ENCODE data around the gene COL6A2. TPM values are rescaled to one million over a fixed set of nuclear protein-coding genes. Genes with fewer than 3 reads are reported as not detected.

The COL6A2 gene
- total and polyA plus RNA-seq, 2 experiments from 2014 or later, result 650 to 1,939 TPM

DNA sequence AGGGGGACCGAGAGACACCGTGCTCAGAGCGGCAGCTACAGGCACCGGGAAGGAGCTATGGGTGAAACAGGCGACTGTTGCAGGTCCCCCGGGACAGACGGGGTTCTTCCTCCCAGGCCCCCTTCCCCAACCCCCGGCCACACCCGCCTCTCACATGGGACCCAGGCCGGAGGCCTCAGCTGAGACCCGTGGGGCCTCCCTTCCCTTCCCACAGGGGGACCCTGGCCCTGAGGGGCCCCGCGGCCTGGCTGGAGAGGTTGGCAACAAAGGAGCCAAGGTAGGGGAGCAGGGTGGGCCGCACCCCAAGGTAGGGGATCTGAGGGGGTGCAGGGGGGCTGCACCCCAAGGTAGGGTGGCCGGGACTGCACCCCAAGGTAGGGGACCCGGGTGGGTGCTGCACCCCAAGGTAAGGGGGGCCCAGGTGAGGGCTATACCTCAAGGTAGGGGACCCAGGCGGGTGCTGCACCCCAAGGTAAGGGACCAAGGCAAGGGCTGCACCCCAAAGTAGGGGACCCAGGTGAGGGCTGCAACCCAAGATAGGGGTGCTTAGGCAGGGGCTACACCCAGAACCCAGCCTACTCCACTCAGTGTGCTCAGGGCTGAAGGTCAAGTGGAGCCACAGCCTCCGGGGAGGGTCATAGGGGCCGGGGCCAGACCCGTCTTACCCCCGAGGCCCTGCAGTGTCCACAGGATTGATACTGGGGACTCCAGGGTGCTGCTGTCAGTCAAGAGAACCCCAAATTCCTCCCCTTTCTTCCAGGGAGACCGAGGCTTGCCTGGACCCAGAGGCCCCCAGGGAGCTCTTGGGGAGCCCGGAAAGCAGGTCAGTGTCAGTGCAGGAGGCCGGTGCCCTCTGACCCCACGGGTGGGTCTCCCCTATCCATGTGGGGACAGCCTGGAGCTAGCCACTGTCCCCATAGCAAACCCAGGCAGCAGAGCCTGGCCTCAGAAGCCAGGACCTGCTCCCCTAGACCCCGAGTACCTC is 22.7 kb downstream of the COL6A2 start:
- H3K9ac ChIP-seq, result no peak overlapping the region
- no peaks in the 10 kb centered on the region for H3K9me3 ChIP-seq (ENCODE audit: low read depth)
- H3K79me2 ChIP-seq (ENCODE audit: insufficient read depth), result peaks cover 39% of the 10 kb centered on the region; the same call in 1 of the 2 replicates
- no peak overlapping the region for H3K4me2 ChIP-seq (ENCODE audit: unreplicated experiment)
- 78 to 80% methylated on average over 23 to 25 of the region's 26 CpGs for WGBS, 2 experiments (ENCODE audit: low coverage in 1 of 2, low lambda C conversion rate in 2 of 2, missing lambda C conversion rate in 2 of 2)
- no peak overlapping the region for H3K4me3 ChIP-seq
- peaks cover 44% of the 10 kb centered on the region for H3K36me3 ChIP-seq (ENCODE audit: low read depth)
- TF ChIP-seq EZH2 (IDR thresholded peaks at IDR 0.05; ENCODE audit: insufficient read depth, poor library complexity, severe bottlenecking), result no peak
- no peak for TF ChIP-seq EZH2phosphoT487 (IDR thresholded peaks at IDR 0.05; ENCODE audit: insufficient read depth, low read depth)
- no peaks in the 10 kb centered on the region for H3K9me2 ChIP-seq (ENCODE audit: insufficient read depth)
- H4K20me1 ChIP-seq (ENCODE audit: insufficient read depth), result no peaks in the 10 kb centered on the region
- H3K27ac ChIP-seq, result peak overlapping the region; percentile 82
- H3F3A ChIP-seq (ENCODE audit: insufficient read depth), result peaks cover 50% of the 10 kb centered on the region
- H3K27me3 ChIP-seq (replicated peaks; ENCODE audit: insufficient read depth), result no peaks in the 10 kb centered on the region
- H2AFZ ChIP-seq, result no peak overlapping the region
- no peak for DNase-seq
- H3K4me1 ChIP-seq (ENCODE audit: insufficient read depth), result peaks cover 20% of the 10 kb centered on the region
- in situ Hi-C loops (cut with MboI), result no loop called here

DNA sequence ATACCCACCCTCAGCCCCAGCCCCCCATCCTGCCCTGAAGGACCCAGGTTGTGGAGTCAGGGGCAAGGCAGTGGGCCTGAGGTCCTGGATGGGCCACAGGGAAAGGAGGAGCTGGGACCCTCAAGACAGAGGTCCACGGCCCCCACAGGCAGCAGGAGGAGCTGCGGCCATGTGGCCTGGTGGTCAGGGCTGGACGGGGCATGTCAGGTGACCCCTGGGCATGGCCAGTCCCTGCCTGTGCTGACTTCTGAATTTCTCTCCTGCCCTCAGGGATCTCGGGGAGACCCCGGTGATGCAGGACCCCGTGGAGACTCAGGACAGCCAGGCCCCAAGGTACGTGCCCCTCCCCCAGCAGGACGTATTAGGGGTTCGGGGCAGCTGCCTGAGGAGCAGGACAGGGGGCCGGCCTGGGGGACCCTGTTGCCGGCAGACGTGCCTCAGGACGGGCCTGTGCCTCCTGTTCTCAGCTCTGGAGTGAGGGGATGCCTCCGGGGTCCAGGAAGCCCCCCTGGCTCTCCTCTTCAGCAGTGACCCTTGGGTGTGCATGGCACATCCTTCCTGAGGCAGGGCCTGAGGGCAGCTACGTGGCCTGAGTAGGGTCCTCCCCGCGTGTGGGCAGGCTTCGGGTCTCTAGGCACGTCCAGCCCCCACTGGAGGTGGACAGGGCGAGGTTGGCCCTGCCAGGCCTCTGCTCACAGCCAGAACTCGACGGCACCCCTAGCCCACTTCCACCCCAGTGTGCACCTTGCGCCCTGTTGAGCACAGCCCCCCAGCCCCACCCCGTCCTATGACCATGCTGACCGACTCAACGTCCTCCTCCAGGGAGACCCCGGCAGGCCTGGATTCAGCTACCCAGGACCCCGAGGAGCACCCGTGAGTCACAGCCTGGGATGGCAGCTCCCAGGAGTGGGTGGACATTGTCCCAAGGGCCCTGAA is 23.6 kb downstream of the COL6A2 start:
- peaks cover 43% of the 10 kb centered on the region; the same call in 1 of the 2 replicates for H3K36me3 ChIP-seq (ENCODE audit: low read depth)
- no peaks in the 10 kb centered on the region for H3K27me3 ChIP-seq (replicated peaks; ENCODE audit: insufficient read depth)
- in situ Hi-C loops (cut with MboI), result no loop called here
- H3K4me1 ChIP-seq (ENCODE audit: insufficient read depth), result peaks cover 20% of the 10 kb centered on the region
- H3K9me3 ChIP-seq (ENCODE audit: low read depth), result no peaks in the 10 kb centered on the region
- WGBS, 2 experiments (ENCODE audit: low coverage in 1 of 2, low lambda C conversion rate in 2 of 2, missing lambda C conversion rate in 2 of 2), result 71 to 79% methylated on average over 26 of the region's 29 CpGs
- peak overlapping the region; percentile 82 for H3K27ac ChIP-seq
- H3F3A ChIP-seq (ENCODE audit: insufficient read depth), result peaks cover 44% of the 10 kb centered on the region
- no peaks in the 10 kb centered on the region for H4K20me1 ChIP-seq (ENCODE audit: insufficient read depth)
- TF ChIP-seq EZH2 (IDR thresholded peaks at IDR 0.05; ENCODE audit: insufficient read depth, poor library complexity, severe bottlenecking) (no peak), EZH2phosphoT487 (IDR thresholded peaks at IDR 0.05; ENCODE audit: insufficient read depth, low read depth) (no peak)
- H3K9ac ChIP-seq, result peak overlapping the region; percentile 24
- peaks cover 30% of the 10 kb centered on the region; the same call in 1 of the 2 replicates for H3K79me2 ChIP-seq (ENCODE audit: insufficient read depth)
- H3K4me2 ChIP-seq (ENCODE audit: unreplicated experiment), result no peak overlapping the region
- H2AFZ ChIP-seq, result no peak overlapping the region
- no peak overlapping the region for H3K4me3 ChIP-seq
- no peaks in the 10 kb centered on the region for H3K9me2 ChIP-seq (ENCODE audit: insufficient read depth)
- DNase-seq, result no peak

GRCh38 chr21:46122237-46122671 is 24.3 kb downstream of the COL6A2 start:
- Histone ChIP-seq H4K20me1 (ENCODE audit: insufficient read depth) (no peaks in the 10 kb centered on the region), H3K27me3 (replicated peaks; ENCODE audit: insufficient read depth) (no peaks in the 10 kb centered on the region), H3K9ac (peak overlapping the region; percentile 58), H3K36me3 (ENCODE audit: low read depth) (peaks cover 38% of the 10 kb centered on the region; the same call in 1 of the 2 replicates), H3K4me1 (ENCODE audit: insufficient read depth) (peaks cover 20% of the 10 kb centered on the region), H3K79me2 (ENCODE audit: insufficient read depth) (peaks cover 23% of the 10 kb centered on the region; the same call in 1 of the 2 replicates), H3K9me2 (ENCODE audit: insufficient read depth) (no peaks in the 10 kb centered on the region), H3K4me2 (ENCODE audit: unreplicated experiment) (no peak overlapping the region), H3F3A (ENCODE audit: insufficient read depth) (peaks cover 44% of the 10 kb centered on the region), H3K4me3 (no peak overlapping the region), H3K9me3 (ENCODE audit: low read depth) (no peaks in the 10 kb centered on the region), H2AFZ (no peak overlapping the region), H3K27ac (peak overlapping the region; percentile 82)
- in situ Hi-C loops (cut with MboI), result no loop called here
- WGBS, 2 experiments (ENCODE audit: low coverage in 1 of 2, low lambda C conversion rate in 2 of 2, missing lambda C conversion rate in 2 of 2), result 19 to 27% methylated on average over 12 of the region's 12 CpGs
- TF ChIP-seq EZH2phosphoT487 (IDR thresholded peaks at IDR 0.05; ENCODE audit: insufficient read depth, low read depth), result no peak
- no peak for TF ChIP-seq EZH2 (IDR thresholded peaks at IDR 0.05; ENCODE audit: insufficient read depth, poor library complexity, severe bottlenecking)
- peak; percentile 98 for DNase-seq

Measured in GM23248 (cell line).